Esophagus (tissue), 2 donors: ENCODE measurements around the gene HECTD2. TPM values are rescaled to one million over a fixed set of nuclear protein-coding genes. Genes with fewer than 3 reads are reported as not detected.

Source experiments
- H3K27ac ChIP-seq, 2 donors: one replicate each; pipeline ENCODE4 v1.5.1; 2013; ENCODE audit warnings: low read depth in 2 of 2, mild to moderate bottlenecking in 2 of 2, inconsistent platforms in 1 of 2, low read length in 1 of 2, moderate library complexity in 1 of 2
- H3K27me3 ChIP-seq, 2 donors: one replicate each; pipeline ENCODE4 v1.6.1; 2013; ENCODE audit warnings: low read length in 2 of 2, control low read depth in 1 of 2, mild to moderate bottlenecking in 1 of 2; ENCODE audit not compliant: insufficient read depth in 2 of 2, control insufficient read depth in 1 of 2
- H3K36me3 ChIP-seq, 2 donors: one replicate each; pipeline ENCODE4 v1.6.1; 2013; ENCODE audit warnings: low read length in 1 of 2; ENCODE audit not compliant: control insufficient read depth in 2 of 2, insufficient read depth in 2 of 2
- H3K4me1 ChIP-seq, 2 donors: one replicate each; pipeline ENCODE4 v1.6.1; 2013; ENCODE audit warnings: low read length in 1 of 2; ENCODE audit not compliant: control insufficient read depth in 2 of 2, insufficient read depth in 2 of 2
- H3K4me3 ChIP-seq, 2 donors: one replicate each; pipeline ENCODE4 v1.5.1; 2013; ENCODE audit warnings: low read length in 2 of 2, mild to moderate bottlenecking in 2 of 2, low read depth in 1 of 2, moderate library complexity in 1 of 2
- H3K9me3 ChIP-seq, 2 donors: one replicate each; pipeline ENCODE4 v1.6.1; 2013; ENCODE audit warnings: mild to moderate bottlenecking in 2 of 2, low read depth in 1 of 2, low read length in 1 of 2, moderate library complexity in 1 of 2; ENCODE audit not compliant: control insufficient read depth in 2 of 2, insufficient read depth in 1 of 2
- WGBS, 2 donors: extraction: QIAGEN DNeasy Blood & Tissue Kit; methylation state at CpG; one replicate each; pipeline ENCODE4 v1.1.7; 2013; 5-methylcytosine and 5-hydroxymethylcytosine counted together
- polyA plus RNA-seq, 2 donors: library from polyadenylated mRNA; stranded (reverse); fragments of 200-250 nt; gene quantifications; one replicate each; pipeline ENCODE4 v1.2.3, GENCODE V29; 2013
- donor health status: healthy with polysubstance abuse.
- donor health status: Bipolar disorder and iron deficiency.

HECTD2 gene
- polyA plus RNA-seq, 2 donors: 2.9 to 4.8 TPM

DNA sequence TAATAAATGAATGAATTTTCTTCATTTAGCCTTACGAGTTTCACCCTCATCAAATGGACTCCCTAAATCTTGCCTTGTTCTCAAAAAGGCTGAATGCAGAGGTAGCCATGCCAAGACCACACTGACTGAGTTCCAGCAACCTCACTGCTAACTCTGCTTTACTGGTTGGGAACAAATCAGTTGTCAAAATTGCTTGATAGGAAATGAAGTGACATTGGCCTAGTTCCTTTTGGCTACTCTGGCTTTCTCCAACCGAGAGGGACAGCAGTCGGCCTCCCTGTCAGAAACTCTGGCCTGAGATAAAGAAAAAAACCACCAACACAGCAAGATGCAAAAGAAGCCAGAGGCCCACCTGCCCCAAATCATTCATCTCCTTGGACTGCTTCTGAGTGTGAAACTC is 135.7 kb downstream of the HECTD2 start:
- Histone ChIP-seq H3K27ac (no peak overlapping the region), H3K9me3 (no peaks in the 10 kb centered on the region), H3K4me1 (no peaks in the 10 kb centered on the region), H3K36me3 (no peaks in the 10 kb centered on the region), H3K27me3 (no peaks in the 10 kb centered on the region), H3K4me3 (no peak overlapping the region)
- 87% methylated on average over 3 of the region's 3 CpGs for WGBS, 2 donors

DNA sequence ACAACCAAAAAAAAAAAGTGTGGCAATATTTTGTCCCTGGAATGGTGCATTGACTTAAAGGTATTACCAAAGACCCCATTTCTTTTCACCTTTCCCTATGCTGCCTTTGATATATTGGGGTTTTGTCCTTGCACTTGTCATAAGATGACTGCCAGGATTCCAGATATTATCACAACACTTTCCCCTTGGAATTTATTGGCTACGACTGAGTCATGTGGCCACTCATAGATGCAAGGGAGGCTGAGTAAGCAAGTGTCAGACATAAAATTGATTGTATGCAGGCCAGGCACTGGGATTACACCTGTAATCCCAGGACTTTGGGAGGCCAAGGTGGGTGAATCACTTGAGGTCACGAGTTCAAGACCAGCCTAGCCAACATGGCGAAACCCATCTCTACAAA is 139.1 kb downstream of the HECTD2 start:
- 81 to 86% methylated on average over 3 of the region's 3 CpGs for WGBS, 2 donors

DNA sequence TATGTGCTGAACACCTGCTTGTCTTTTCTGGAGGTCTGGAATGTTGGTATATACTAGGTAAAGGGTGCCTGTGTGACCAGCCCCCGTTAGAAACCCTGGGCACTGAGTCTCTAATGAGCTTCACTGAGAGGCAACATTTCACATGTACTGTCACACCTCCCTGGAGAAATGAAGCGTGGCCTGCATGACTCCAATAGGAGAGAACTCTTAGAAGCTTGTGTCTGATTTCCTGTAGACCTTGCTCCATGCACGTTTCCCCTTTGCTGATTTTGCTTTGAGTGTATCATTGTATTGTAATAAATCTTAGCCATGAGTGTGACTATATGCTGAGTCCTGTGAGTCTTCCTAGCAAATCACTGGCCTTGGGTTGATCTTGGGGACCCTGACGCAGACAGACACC is 139.9 kb downstream of the HECTD2 start:
- WGBS, 2 donors: 87 to 89% methylated on average over 4 of the region's 4 CpGs
- Histone ChIP-seq H3K27me3 (no peaks in the 10 kb centered on the region), H3K4me1 (peaks cover 4 to 7% of the 10 kb centered on the region in 2 donors), H3K4me3 (no peak overlapping the region), H3K27ac (peak overlapping the region in 1 of 2 donors; percentile 6), H3K9me3 (no peaks in the 10 kb centered on the region), H3K36me3 (no peaks in the 10 kb centered on the region)

More for the DNA sequence above, 139.1 kb downstream of the HECTD2 start:
- Histone ChIP-seq H3K36me3 (no peaks in the 10 kb centered on the region), H3K9me3 (no peaks in the 10 kb centered on the region), H3K27ac (no peak overlapping the region), H3K27me3 (no peaks in the 10 kb centered on the region), H3K4me3 (no peak overlapping the region), H3K4me1 (peaks cover 0 to 1% of the 10 kb centered on the region in 2 donors)

DNA sequence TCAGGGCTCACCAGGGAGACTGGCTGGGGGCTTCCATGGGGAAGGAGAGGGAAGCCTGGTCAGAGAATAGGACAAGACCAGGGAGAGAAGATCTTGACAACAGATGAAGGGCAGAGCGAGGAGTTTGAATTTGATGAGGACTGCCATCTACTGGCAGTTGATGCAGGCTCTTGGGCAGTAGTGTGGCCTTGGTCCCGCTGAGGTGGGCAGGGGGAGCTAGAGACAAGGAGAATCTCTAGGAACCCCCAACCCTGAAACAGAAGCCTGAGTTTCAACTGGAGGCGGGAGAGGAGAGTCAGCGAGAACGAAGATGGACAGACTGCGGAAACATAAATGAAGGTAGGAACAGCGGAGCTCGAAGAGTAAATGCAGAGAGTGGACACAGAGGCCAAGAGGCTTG is 141.7 kb downstream of the HECTD2 start:
- H3K4me3 ChIP-seq: no peak overlapping the region
- 72 to 73% methylated on average over 8 of the region's 8 CpGs for WGBS, 2 donors
- H3K36me3 ChIP-seq: no peaks in the 10 kb centered on the region
- H3K9me3 ChIP-seq: no peaks in the 10 kb centered on the region
- H3K27me3 ChIP-seq: no peaks in the 10 kb centered on the region
- H3K4me1 ChIP-seq: peaks cover 6 to 13% of the 10 kb centered on the region in 2 donors
- H3K27ac ChIP-seq: peak overlapping the region in 1 of 2 donors; percentile 53

DNA sequence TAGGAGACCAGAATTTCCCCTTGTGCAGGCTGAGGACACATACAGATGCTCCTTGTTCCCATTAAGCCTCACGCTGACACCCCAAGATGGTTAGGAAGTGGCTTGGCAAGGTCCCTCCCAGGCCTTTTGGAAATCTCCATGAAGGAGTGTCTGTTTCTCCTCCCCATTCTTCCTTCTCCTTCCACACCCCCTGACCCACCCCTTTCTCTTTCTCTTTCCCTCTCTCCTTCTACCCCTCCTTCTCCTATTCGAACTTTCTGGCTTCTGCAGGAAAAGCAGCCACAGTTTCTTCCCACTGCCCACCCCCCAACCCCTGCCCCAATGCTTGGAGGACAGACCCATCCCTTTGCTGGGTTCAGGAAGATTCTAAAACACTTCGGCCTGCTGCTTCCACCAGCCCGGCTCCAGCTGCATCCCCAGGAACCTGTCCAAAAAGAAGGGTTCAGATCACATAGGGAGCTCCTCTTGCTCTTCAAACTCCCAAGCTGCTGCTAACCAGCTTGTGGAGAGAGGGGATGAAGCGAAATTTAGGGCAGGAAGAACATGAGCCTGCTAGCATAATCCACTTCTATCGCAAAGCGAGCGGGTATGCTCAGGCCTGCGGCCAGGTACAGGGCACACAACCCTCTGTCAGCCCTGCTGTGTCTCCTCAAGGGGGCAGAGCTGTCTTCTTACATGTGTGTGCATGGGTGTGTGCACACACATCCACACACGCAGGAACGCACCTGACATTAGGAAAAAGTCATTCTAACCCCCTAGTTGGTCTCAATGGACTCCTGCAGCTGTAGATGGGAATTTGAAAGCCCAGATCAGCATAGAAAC is 142.3 kb downstream of the HECTD2 start:
- Histone ChIP-seq H3K36me3 (no peaks in the 10 kb centered on the region), H3K27ac (peak overlapping the region in 1 of 2 donors; percentile 7), H3K4me3 (no peak overlapping the region), H3K9me3 (no peaks in the 10 kb centered on the region), H3K27me3 (no peaks in the 10 kb centered on the region), H3K4me1 (peaks cover 6 to 13% of the 10 kb centered on the region in 2 donors)
- 73 to 79% methylated on average over 11 of the region's 11 CpGs for WGBS, 2 donors

- Histone ChIP-seq H3K4me3 (no peak overlapping the region), H3K9me3 (no peaks in the 10 kb centered on the region), H3K36me3 (no peaks in the 10 kb centered on the region), H3K4me1 (peaks cover 6 to 13% of the 10 kb centered on the region in 2 donors), H3K27me3 (no peaks in the 10 kb centered on the region), H3K27ac (peak overlapping the region; percentile 51 to 83)
Measured at GRCh38 chr10:91555455-91555854, 145.3 kb downstream of the HECTD2 start.

DNA sequence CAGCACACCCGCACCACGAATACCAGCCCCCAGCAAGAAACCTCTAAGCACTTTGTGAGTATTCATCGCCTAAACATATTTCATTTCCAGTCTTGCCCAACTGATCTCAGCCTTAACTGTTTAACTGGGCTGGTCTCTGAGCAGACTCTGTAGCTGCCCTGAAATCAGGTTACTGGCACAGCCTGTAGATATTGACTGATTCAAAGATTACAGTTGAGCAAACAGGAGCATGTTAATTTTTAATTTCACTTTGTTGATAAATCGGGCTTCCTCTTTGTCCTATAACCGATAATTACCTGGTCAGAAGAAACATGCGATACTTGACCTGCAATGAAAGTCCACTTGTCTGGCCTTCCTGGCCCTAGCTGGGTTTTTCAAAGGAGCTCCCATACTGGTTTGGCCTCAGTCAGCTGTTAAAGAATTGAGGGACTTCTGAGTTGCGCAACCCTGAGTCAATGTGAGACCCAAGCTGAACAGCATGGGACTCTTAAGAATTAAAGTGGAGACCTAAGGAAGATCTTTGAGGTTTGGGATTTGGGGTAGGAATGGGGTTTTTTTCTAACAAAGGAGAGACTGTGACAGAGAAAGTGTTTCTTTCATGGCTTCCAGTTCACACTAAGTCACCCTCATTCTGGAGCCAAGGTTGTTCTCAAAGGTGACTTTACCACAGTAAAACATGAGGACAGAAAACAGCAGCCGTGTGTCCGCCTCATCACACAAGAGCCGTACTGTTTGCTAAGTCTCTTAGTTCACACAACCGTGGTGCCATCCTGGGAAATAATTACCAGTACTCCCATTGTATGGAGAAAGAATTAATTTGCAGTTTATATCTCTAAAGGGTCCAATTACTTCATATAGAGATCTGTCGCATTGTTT is 146.8 kb downstream of the HECTD2 start:
- Histone ChIP-seq H3K27ac (no peak overlapping the region), H3K4me3 (no peak overlapping the region), H3K36me3 (no peaks in the 10 kb centered on the region), H3K9me3 (no peaks in the 10 kb centered on the region), H3K27me3 (no peaks in the 10 kb centered on the region), H3K4me1 (peaks cover 6 to 15% of the 10 kb centered on the region in 2 donors)
- 70 to 92% methylated on average over 12 of the region's 12 CpGs for WGBS, 2 donors

DNA sequence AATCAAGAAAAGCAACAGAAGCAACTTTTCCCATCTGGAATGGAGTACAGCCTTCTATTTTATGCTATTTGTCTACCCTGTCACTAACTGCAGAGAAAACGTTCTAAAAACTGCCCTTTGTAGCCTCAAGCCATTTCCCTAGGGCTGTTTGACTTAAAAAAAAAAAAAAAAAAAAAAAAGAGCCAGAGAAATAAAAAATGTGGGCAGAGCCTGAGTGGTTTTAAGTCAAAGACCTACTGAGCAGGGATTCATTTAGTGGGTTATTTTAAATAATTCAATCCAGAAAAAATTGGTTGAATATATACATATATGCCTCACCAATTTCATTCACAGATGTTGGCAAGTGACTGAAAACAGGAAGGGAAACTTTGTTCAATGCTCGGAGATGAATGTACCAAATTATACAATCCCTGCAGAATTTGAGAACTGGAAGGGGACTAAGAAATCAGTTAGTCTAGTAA is 147.5 kb downstream of the HECTD2 start:
- no peaks in the 10 kb centered on the region for H3K9me3 ChIP-seq
- 28 to 43% methylated on average over 2 of the region's 2 CpGs for WGBS, 2 donors
- no peak overlapping the region for H3K4me3 ChIP-seq
- no peaks in the 10 kb centered on the region for H3K27me3 ChIP-seq
- no peak overlapping the region for H3K27ac ChIP-seq
- H3K4me1 ChIP-seq: peaks cover 6 to 15% of the 10 kb centered on the region in 2 donors
- no peaks in the 10 kb centered on the region for H3K36me3 ChIP-seq

GRCh38 chr10:91558473-91558872 is 148.3 kb downstream of the HECTD2 start:
- no peak overlapping the region for H3K4me3 ChIP-seq
- WGBS, 2 donors: 84 to 87% methylated on average over 3 of the region's 3 CpGs
- no peaks in the 10 kb centered on the region for H3K36me3 ChIP-seq
- no peaks in the 10 kb centered on the region for H3K27me3 ChIP-seq
- no peaks in the 10 kb centered on the region for H3K9me3 ChIP-seq
- H3K4me1 ChIP-seq: peaks cover 6 to 15% of the 10 kb centered on the region in 2 donors
- no peak overlapping the region for H3K27ac ChIP-seq
